H1 (cell line): Measurements from ENCODE around the gene HNRNPDL. TPM values are rescaled to one million over a fixed set of nuclear protein-coding genes. Genes with fewer than 3 reads are reported as not detected.

Experiments
- CTCF ChIA-PET: fragments of 300-600 bp; sonication (Branson Sonifier 250); formaldehyde crosslinking; loops from one replicate; lab custom pipeline; 2021; ENCODE audit not compliant: partially characterized antibody; lab: Charles Lee
- POLR2A ChIA-PET: fragments of 300-600 bp; sonication (Branson Sonifier 250); formaldehyde crosslinking; loops from one replicate; lab custom pipeline; 2021; ENCODE audit warnings: inconsistent platforms; ENCODE audit not compliant: partially characterized antibody; lab: Charles Lee
- DNase-seq, 2 experiments: peaks; one replicate each; pipeline versions ENCODE4 v3.0.0 to v3.0.0-alpha.2; 2010 to 2022; ENCODE audit warnings: low spot score in 2 of 2, low read depth in 1 of 2, mixed read lengths in 1 of 2
- FAIRE-seq: peaks from 2 replicates; lab custom pipeline; 2011; peaks lifted over from hg19 to GRCh38; lab: Jason Lieb, UNC
- H2AFZ ChIP-seq: 2 replicates; pipeline ENCODE4 v1.8.1; 2012; ENCODE audit warnings: low read length, inconsistent platforms
- H2AK5ac ChIP-seq: 2 replicates; pipeline ENCODE4 v1.6.1; 2013; ENCODE audit warnings: low read depth, low read length
- H2BK120ac ChIP-seq: replicated peaks from 2 replicates; pipeline ENCODE3; 2013; ENCODE audit warnings: low read depth, low read length, inconsistent platforms
- H2BK12ac ChIP-seq: 2 replicates; pipeline ENCODE4 v1.6.1; 2013; ENCODE audit warnings: low read depth, low read length
- H2BK15ac ChIP-seq: 2 replicates; pipeline ENCODE4 v1.6.1; 2013; ENCODE audit warnings: low read length
- H2BK20ac ChIP-seq: 2 replicates; pipeline ENCODE4 v1.6.1; 2013; ENCODE audit warnings: low read length
- H2BK5ac ChIP-seq: 2 replicates; pipeline ENCODE4 v1.6.1; 2013; ENCODE audit warnings: low read depth, low read length
- H3K14ac ChIP-seq: 2 replicates; pipeline ENCODE4 v1.6.1; 2013; ENCODE audit warnings: inconsistent platforms; ENCODE audit not compliant: insufficient read length
- H3K18ac ChIP-seq: 2 replicates; pipeline ENCODE4 v1.6.1; 2013; ENCODE audit warnings: low read length; ENCODE audit errors: extremely low read depth
- H3K23ac ChIP-seq: 2 replicates; pipeline ENCODE4 v1.6.1; 2013; ENCODE audit warnings: inconsistent platforms; ENCODE audit not compliant: insufficient read length
- H3K23me2 ChIP-seq: 2 replicates; pipeline ENCODE4 v1.6.1; 2013; ENCODE audit warnings: low read depth, low read length
- H3K27ac ChIP-seq: 2 replicates; pipeline ENCODE4 v1.6.1; 2011; ENCODE audit warnings: low read depth, low read length, inconsistent platforms
- H3K27me3 ChIP-seq, 4 experiments: replicated peaks in 1 of 4; 1 replicate in 1 of 4; 2 replicates in 3 of 4; pipeline versions ENCODE4 v1.6.1 to v1.8.1; 2011 to 2013; ENCODE audit warnings: low read length in 3 of 4, mild to moderate bottlenecking in 3 of 4, inconsistent platforms in 2 of 4, mixed read lengths in 2 of 4, moderate library complexity in 1 of 4; ENCODE audit not compliant: control insufficient read depth in 3 of 4, insufficient read depth in 3 of 4; ENCODE audit errors: extremely low read depth in 1 of 4
- H3K36me3 ChIP-seq, 4 experiments: 2 replicates each; pipeline versions ENCODE4 v1.6.1 to v1.8.1; 2011 to 2013; ENCODE audit warnings: mild to moderate bottlenecking in 4 of 4, low read length in 3 of 4, moderate library complexity in 2 of 4, control low read depth in 1 of 4, inconsistent platforms in 1 of 4; ENCODE audit not compliant: insufficient read depth in 4 of 4, control insufficient read depth in 2 of 4
- H3K4ac ChIP-seq: replicated peaks from 2 replicates; pipeline ENCODE3; 2013; ENCODE audit warnings: low read length, low read depth, mixed read lengths, inconsistent platforms; ENCODE audit not compliant: insufficient read length
- H3K4me1 ChIP-seq, 4 experiments: replicated peaks in 1 of 4; 1 replicate in 1 of 4; 2 replicates in 3 of 4; pipeline versions ENCODE4 v1.6.1 to v1.8.1; 2011 to 2013; ENCODE audit warnings: low read length in 3 of 4, inconsistent platforms in 2 of 4, mixed read lengths in 1 of 4; ENCODE audit not compliant: insufficient read depth in 4 of 4, control insufficient read depth in 3 of 4
- H3K4me2 ChIP-seq, 2 experiments: 2 replicates each; pipeline versions ENCODE4 v1.6.1 to v1.8.1; 2011 to 2013; ENCODE audit warnings: low read depth in 2 of 2, low read length in 2 of 2, control low read depth in 1 of 2, inconsistent platforms in 1 of 2, mild to moderate bottlenecking in 1 of 2; ENCODE audit not compliant: insufficient read depth in 1 of 2
- H3K4me3 ChIP-seq, 4 experiments: fragments of 200-600, 300-600 bp in 1 of 4; sonication (generic), shearing (Covaris generic), sonication (Bioruptor Twin) in 1 of 4; 2 replicates each; pipeline versions ENCODE4 v1.5.1 to v1.8.1; 2011 to 2016; ENCODE audit warnings: low read length in 4 of 4, low read depth in 3 of 4, control low read depth in 2 of 4, inconsistent platforms in 2 of 4, mild to moderate bottlenecking in 2 of 4, mixed read lengths in 1 of 4, moderate library complexity in 1 of 4; ENCODE audit not compliant: insufficient read depth in 2 of 4; ENCODE audit errors: extremely low read depth in 1 of 4
- H3K56ac ChIP-seq: replicated peaks from 2 replicates; pipeline ENCODE3; 2013; ENCODE audit warnings: low read depth, mild to moderate bottlenecking, mixed read lengths, low read length, inconsistent platforms; ENCODE audit not compliant: insufficient read length
- H3K79me1 ChIP-seq: 2 replicates; pipeline ENCODE4 v1.6.1; 2013; ENCODE audit warnings: low read depth, low read length, control low read depth
- H3K79me2 ChIP-seq, 2 experiments: 2 replicates each; pipeline versions ENCODE4 v1.6.1 to v1.8.1; 2012 to 2013; ENCODE audit warnings: low read length in 2 of 2, mild to moderate bottlenecking in 2 of 2, inconsistent platforms in 1 of 2; ENCODE audit not compliant: insufficient read depth in 2 of 2, control insufficient read depth in 1 of 2
- H3K9ac ChIP-seq, 4 experiments: replicated peaks in 1 of 4; 1 replicate in 1 of 4; 2 replicates in 3 of 4; pipeline versions ENCODE4 v1.6.1 to v1.8.1; 2011 to 2013; ENCODE audit warnings: low read depth in 3 of 4, low read length in 3 of 4, control low read depth in 2 of 4, mild to moderate bottlenecking in 2 of 4, moderate library complexity in 2 of 4, inconsistent platforms in 1 of 4; ENCODE audit errors: extremely low read depth in 1 of 4
- H3K9me3 ChIP-seq, 2 experiments: 2 replicates each; pipeline versions ENCODE4 v1.6.1 to v1.8.1; 2012 to 2013; ENCODE audit warnings: mild to moderate bottlenecking in 2 of 2, moderate library complexity in 2 of 2, control low read depth in 1 of 2, inconsistent platforms in 1 of 2, low read depth in 1 of 2, low read length in 1 of 2, mixed read lengths in 1 of 2; ENCODE audit not compliant: insufficient read depth in 2 of 2
- H4K20me1 ChIP-seq, 2 experiments: replicated peaks in 1 of 2; 2 replicates each; pipeline versions ENCODE3 to v1.8.1; 2011 to 2013; ENCODE audit warnings: inconsistent platforms in 2 of 2, low read length in 2 of 2, mild to moderate bottlenecking in 1 of 2; ENCODE audit not compliant: insufficient read depth in 2 of 2, control insufficient read depth in 1 of 2
- H4K5ac ChIP-seq: 2 replicates; pipeline ENCODE4 v1.6.1; 2013; ENCODE audit warnings: low read length, low read depth, mixed read lengths, inconsistent platforms; ENCODE audit not compliant: insufficient read length
- H4K8ac ChIP-seq: 2 replicates; pipeline ENCODE4 v1.8.0; 2013; ENCODE audit warnings: mild to moderate bottlenecking, moderate library complexity, low read length, inconsistent platforms; ENCODE audit not compliant: insufficient read depth; ENCODE audit errors: extremely low read depth
- H4K91ac ChIP-seq: replicated peaks from 2 replicates; pipeline ENCODE3; 2013; ENCODE audit warnings: low read length, mixed read lengths, inconsistent platforms; ENCODE audit not compliant: insufficient read length
- ASH2L ChIP-seq: fragments of 200-600, 300-600 bp; sonication (generic); IDR thresholded peaks from one replicate; pipeline ENCODE4 v1.7.1; 2017; ENCODE audit warnings: low read length
- CREB1 ChIP-seq: IDR thresholded peaks from 2 replicates; pipeline ENCODE4 v1.6.1; 2012; ENCODE audit warnings: inconsistent platforms
- KDM4A ChIP-seq: IDR thresholded peaks from one replicate; pipeline ENCODE4 v1.7.1; 2012; ENCODE audit warnings: low read depth, mild to moderate bottlenecking, moderate library complexity, low read length, inconsistent platforms; ENCODE audit not compliant: severe bottlenecking
- MAX ChIP-seq: IDR thresholded peaks from 2 replicates; pipeline ENCODE4 v1.6.1; 2012; ENCODE audit warnings: inconsistent platforms
- SIX5 ChIP-seq: IDR thresholded peaks from 2 replicates; pipeline ENCODE4 v1.6.1; 2011; ENCODE audit warnings: mild to moderate bottlenecking, low read depth, low read length
- TBP ChIP-seq: IDR thresholded peaks from 2 replicates; pipeline ENCODE4 v1.6.1; 2011; ENCODE audit warnings: low read depth, low read length, improper control_type of control experiment
- WGBS, 2 experiments: shearing (Covaris generic) in 1 of 2; methylation state at CpG; one replicate each; pipeline versions ENCODE4 v1.1.6 to v1.1.7; 2013 to 2015; ENCODE audit warnings: low lambda C conversion rate in 2 of 2, mixed read lengths in 2 of 2, inconsistent platforms in 1 of 2, low coverage in 1 of 2, missing lambda C conversion rate in 1 of 2; ENCODE audit not compliant: insufficient replicate concordance in 2 of 2, insufficient coverage in 1 of 2, insufficient read length in 1 of 2; ENCODE audit errors: extremely low coverage in 1 of 2, missing lambda C conversion rate in 1 of 2; 5-methylcytosine and 5-hydroxymethylcytosine counted together
- polyA plus RNA-seq, 7 experiments: library from polyadenylated mRNA; depleted of rRNA in 3 of 7; stranded (reverse) in 5 of 7; unstranded in 2 of 7; fragments of >200 nt in 5 of 7; fragments of 200-250 nt in 2 of 7; gene quantifications; 1 replicate in 5 of 7; 2 replicates in 1 of 7; 4 replicates in 1 of 7; pipeline versions ENCODE4 v1.2.1 to v1.2.3, GENCODE V29; 2011 to 2013; ENCODE audit warnings: missing spikeins in 2 of 7, mixed read lengths in 2 of 7
- total RNA-seq: library from RNA; stranded (reverse); fragmentation: NEBNext Ultra II Directional; extraction: Animal tissue kit (Norgen Biotek cat#: 25700); gene quantifications from 2 replicates; pipeline ENCODE4 v1.2.1, GENCODE V29; 2021

Gene HNRNPDL
- total and polyA plus RNA-seq, 2 of the 8 experiments (the other 6 are each of a cell fraction or from before 2014, with no cell fraction given): 197 to 411 TPM

GRCh38 chr4:82430964-82431745 lies 893 bp upstream of the HNRNPDL start:
- ChIA-PET CTCF (interaction anchor here (0.5 to 1.0 kb wide), 2 partner anchors 18 to 22 kb away, joined by 3 to 5 read pairs; no protein-coding TSS in a partner anchor), POLR2A (interaction anchor here (0.6 to 7.3 kb wide), 18 partner anchors 9 to 272 kb away, joined by 3 to 126 read pairs (median 5); partner anchors contain the start of gene HNRNPD)
- H4K8ac ChIP-seq: peak overlapping the region; percentile 99
- H3K36me3 ChIP-seq: peaks cover 12 to 36% (median 21%) of the 10 kb centered on the region in 4 experiments
- peaks cover 0 to 4% (median 2%) of the 10 kb centered on the region in 4 experiments; a peak in 3 of 7 replicates for H3K4me1 ChIP-seq
- H2BK120ac ChIP-seq: peak overlapping the region; percentile 28
- peak overlapping the region; percentile 97 for H3K56ac ChIP-seq
- H2BK12ac ChIP-seq: peak overlapping the region; percentile 63; the same call in 1 of the 2 replicates
- no peaks in the 10 kb centered on the region for H3K79me1 ChIP-seq
- peak overlapping the region; percentile 12 for H4K91ac ChIP-seq
- peak overlapping the region; percentile 64 to 100 (median 94) for H3K9ac ChIP-seq
- no peaks in the 10 kb centered on the region for H3K9me3 ChIP-seq
- H3K14ac ChIP-seq: no peak overlapping the region
- no peak for FAIRE-seq
- H4K5ac ChIP-seq: peak overlapping the region; percentile 45
- TF ChIP-seq KDM4A (peak; percentile 28), SIX5 (no peak), CREB1 (no peak), MAX (peak; percentile 34; the same call in 1 of the 2 replicates), TBP (0 out of 2 replicates have a peak, but pooled peaks have one; percentile 15), ASH2L (peak; percentile 50)
- no peak overlapping the region for H3K23ac ChIP-seq
- 3% methylated on average over 28 of the region's 33 CpGs; no CpG with 5 or more reads in 1 of the 2 experiments for WGBS, 2 experiments
- peak overlapping the region; percentile 94 to 97 (median 94) for H3K4me3 ChIP-seq
- H4K20me1 ChIP-seq: peaks cover 39 to 42% of the 10 kb centered on the region in 2 experiments
- H3K4me2 ChIP-seq: peak overlapping the region; percentile 80 to 84
- no peak overlapping the region for H2AK5ac ChIP-seq
- H2BK20ac ChIP-seq: no peak overlapping the region
- no peaks in the 10 kb centered on the region for H3K27me3 ChIP-seq
- DNase-seq: no peak
- H3K79me2 ChIP-seq: peaks cover 79 to 93% of the 10 kb centered on the region in 2 experiments
- no peak overlapping the region; the same call in 1 of the 2 replicates for H3K18ac ChIP-seq
- peak overlapping the region; percentile 99 for H3K27ac ChIP-seq
- peak overlapping the region; percentile 55 for H2BK5ac ChIP-seq
- no peak overlapping the region for H2BK15ac ChIP-seq
- no peak overlapping the region; the same call in 1 of the 2 replicates for H2AFZ ChIP-seq
- peak overlapping the region; percentile 97 for H3K4ac ChIP-seq
- peaks cover 3% of the 10 kb centered on the region for H3K23me2 ChIP-seq
